ENCODE results near the gene BMPR1B. TPM values are rescaled to one million over a fixed set of nuclear protein-coding genes. Genes with fewer than 3 reads are reported as not detected.

BMPR1B gene
- total RNA-seq, 3 donors from 2014 or later (not counting 1 experiment from before 2014, with no cell fraction given) = 0.25 TPM; not detected in 2

DNA sequence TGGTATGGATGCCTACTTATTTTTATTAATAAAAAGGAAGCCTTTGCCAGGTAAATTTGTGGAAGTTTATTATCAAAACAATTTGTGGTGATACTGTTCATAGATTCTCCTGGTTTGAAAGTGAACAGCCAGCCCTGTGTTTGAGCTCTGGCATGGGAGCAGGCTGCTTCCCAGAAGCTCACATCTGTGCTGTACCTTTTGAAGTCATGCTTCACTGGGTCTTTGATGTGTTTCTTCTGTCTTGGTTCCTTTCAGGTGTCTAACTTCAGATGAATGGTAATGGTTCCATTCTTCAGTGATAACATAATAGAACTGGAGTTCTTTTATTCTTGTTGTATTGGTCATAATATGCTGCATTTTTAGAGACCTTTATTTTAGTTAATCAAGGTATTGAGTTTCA lies 85.5 kb downstream of the BMPR1B start:
- Histone ChIP-seq H3K27ac (ENCODE audit: low read length) (no peak overlapping the region), H3K4me1 (ENCODE audit: control insufficient read depth, insufficient read depth, low read length) (no peaks in the 10 kb centered on the region), H3K9me3 (ENCODE audit: control insufficient read depth, insufficient read depth, low read length) (no peaks in the 10 kb centered on the region), H3K36me3 (ENCODE audit: control insufficient read depth, insufficient read depth, low read length) (no peaks in the 10 kb centered on the region), H3K4me3 (ENCODE audit: low read length) (no peak overlapping the region), H3K27me3 (ENCODE audit: control insufficient read depth, insufficient read depth, low read length) (no peaks in the 10 kb centered on the region)
- DNase-seq = no peak
- ATAC-seq = no peak
- Mint-ChIP-seq H3K27ac (no peak overlapping the region), H3K27me3 (ENCODE audit: low read depth in 2 of 2) (peaks cover 0 to 3% of the 10 kb centered on the region in 2 donors), H3K36me3 (no peaks in the 10 kb centered on the region), H3K9me3 (peaks cover 0 to 9% of the 10 kb centered on the region in 2 donors), H3K4me3 (no peak overlapping the region), H3K4me1 (no peaks in the 10 kb centered on the region)
- TF ChIP-seq, protein P1, sequence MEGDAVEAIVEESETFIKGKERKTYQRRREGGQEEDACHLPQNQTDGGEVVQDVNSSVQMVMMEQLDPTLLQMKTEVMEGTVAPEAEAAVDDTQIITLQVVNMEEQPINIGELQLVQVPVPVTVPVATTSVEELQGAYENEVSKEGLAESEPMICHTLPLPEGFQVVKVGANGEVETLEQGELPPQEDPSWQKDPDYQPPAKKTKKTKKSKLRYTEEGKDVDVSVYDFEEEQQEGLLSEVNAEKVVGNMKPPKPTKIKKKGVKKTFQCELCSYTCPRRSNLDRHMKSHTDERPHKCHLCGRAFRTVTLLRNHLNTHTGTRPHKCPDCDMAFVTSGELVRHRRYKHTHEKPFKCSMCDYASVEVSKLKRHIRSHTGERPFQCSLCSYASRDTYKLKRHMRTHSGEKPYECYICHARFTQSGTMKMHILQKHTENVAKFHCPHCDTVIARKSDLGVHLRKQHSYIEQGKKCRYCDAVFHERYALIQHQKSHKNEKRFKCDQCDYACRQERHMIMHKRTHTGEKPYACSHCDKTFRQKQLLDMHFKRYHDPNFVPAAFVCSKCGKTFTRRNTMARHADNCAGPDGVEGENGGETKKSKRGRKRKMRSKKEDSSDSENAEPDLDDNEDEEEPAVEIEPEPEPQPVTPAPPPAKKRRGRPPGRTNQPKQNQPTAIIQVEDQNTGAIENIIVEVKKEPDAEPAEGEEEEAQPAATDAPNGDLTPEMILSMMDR (IDR thresholded peaks at IDR 0.05) = no peak
- intact Hi-C loops (cut with micrococcal nuclease) = no loop called here

DNA sequence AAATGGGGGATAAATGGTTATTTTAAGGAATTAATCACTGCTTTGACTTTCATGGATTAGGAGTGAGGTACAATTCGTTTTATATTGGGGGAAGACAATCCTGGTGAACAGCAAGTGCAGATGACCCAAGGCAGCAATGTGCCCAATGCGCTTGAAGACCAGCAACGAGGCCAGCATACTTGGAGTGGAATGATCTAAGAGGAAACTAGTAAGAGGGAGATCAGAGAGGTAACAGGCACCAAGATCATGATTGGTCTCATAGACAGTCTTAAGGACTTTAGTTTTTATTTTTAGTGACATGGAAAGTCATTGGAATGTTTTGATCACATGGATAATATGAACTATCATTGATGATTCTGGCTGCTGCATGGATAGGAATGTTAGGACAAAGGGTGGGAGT lies 90.6 kb downstream of the BMPR1B start:
- H3K27ac ChIP-seq (ENCODE audit: low read length) = no peak overlapping the region
- no peaks in the 10 kb centered on the region for H3K4me1 ChIP-seq (ENCODE audit: control insufficient read depth, insufficient read depth, low read length)
- no peak overlapping the region for H3K4me3 ChIP-seq (ENCODE audit: low read length)
- Mint-ChIP-seq H3K4me1 (no peaks in the 10 kb centered on the region), H3K9me3 (peaks cover 0 to 7% of the 10 kb centered on the region in 2 donors), H3K36me3 (no peaks in the 10 kb centered on the region), H3K4me3 (no peak overlapping the region), H3K27me3 (ENCODE audit: low read depth in 2 of 2) (peaks cover 0 to 3% of the 10 kb centered on the region in 2 donors), H3K27ac (no peak overlapping the region)
- intact Hi-C loops (cut with micrococcal nuclease) = no loop called here
- no peak for ATAC-seq
- no peaks in the 10 kb centered on the region for H3K9me3 ChIP-seq (ENCODE audit: control insufficient read depth, insufficient read depth, low read length)
- TF ChIP-seq, protein P1 (IDR thresholded peaks at IDR 0.05) = no peak
- WGBS (ENCODE audit: insufficient coverage) = 79% methylated on average over 3 of the region's 3 CpGs
- H3K27me3 ChIP-seq (ENCODE audit: control insufficient read depth, insufficient read depth, low read length) = no peaks in the 10 kb centered on the region
- H3K36me3 ChIP-seq (ENCODE audit: control insufficient read depth, insufficient read depth, low read length) = no peaks in the 10 kb centered on the region
- no peak for DNase-seq

DNA sequence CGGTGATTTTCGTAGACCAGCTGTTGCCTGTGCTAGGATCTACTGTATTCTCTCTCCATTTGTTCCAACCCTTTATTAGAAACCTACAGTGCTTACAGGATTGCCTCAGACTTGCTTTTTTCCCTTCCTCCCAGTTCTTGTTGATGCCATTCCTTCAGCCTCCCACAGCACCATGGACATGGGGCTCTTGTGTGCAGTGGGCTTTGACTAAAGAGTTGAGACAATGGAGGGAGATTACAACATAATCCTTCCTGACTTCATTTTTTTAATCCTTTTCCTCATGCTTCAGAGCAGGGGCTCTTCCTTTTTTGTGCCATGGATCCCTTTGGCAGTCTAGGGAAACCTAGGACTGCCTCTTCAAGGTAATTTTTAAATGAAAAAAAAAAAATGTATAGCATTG lies 92.1 kb downstream of the BMPR1B start:
- Histone ChIP-seq H3K27me3 (ENCODE audit: control insufficient read depth, insufficient read depth, low read length) (no peaks in the 10 kb centered on the region), H3K9me3 (ENCODE audit: control insufficient read depth, insufficient read depth, low read length) (no peaks in the 10 kb centered on the region), H3K36me3 (ENCODE audit: control insufficient read depth, insufficient read depth, low read length) (no peaks in the 10 kb centered on the region), H3K4me1 (ENCODE audit: control insufficient read depth, insufficient read depth, low read length) (no peaks in the 10 kb centered on the region), H3K4me3 (ENCODE audit: low read length) (no peak overlapping the region), H3K27ac (ENCODE audit: low read length) (no peak overlapping the region)
- H3K36me3 Mint-ChIP-seq = no peaks in the 10 kb centered on the region
- intact Hi-C loops (cut with micrococcal nuclease) = no loop called here
- TF ChIP-seq, protein P1 (IDR thresholded peaks at IDR 0.05) = no peak
- no peak overlapping the region for H3K4me3 Mint-ChIP-seq
- 97% methylated on average over 2 of the region's 2 CpGs for WGBS (ENCODE audit: insufficient coverage)
- peaks cover 0 to 3% of the 10 kb centered on the region in 2 donors for H3K27me3 Mint-ChIP-seq (ENCODE audit: low read depth in 2 of 2)
- DNase-seq = no peak
- H3K9me3 Mint-ChIP-seq = peaks cover 0 to 7% of the 10 kb centered on the region in 2 donors
- ATAC-seq = no peak
- no peaks in the 10 kb centered on the region for H3K4me1 Mint-ChIP-seq
- no peak overlapping the region for H3K27ac Mint-ChIP-seq

DNA sequence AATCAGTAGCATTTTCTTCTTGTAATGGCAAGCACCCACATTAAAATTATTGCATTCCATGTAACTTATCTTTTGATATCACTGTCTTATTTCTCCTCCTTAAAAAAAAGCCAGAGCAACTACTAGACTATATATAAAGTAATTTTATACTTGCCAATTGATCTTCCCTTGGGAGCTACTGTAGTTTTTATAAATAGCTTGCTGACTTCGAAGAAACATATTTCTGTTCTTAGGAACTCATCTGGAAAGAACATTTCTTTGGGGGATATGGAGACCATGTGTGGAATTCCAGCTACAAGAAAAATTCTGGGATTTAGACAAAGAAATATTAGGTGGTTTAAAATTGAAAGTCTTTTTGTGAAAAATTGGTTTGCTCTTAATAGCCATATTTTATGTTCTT lies 94.9 kb downstream of the BMPR1B start:
- no peak overlapping the region for H3K4me3 ChIP-seq (ENCODE audit: low read length)
- Mint-ChIP-seq H3K27me3 (ENCODE audit: low read depth in 2 of 2) (peaks cover 0 to 12% of the 10 kb centered on the region in 2 donors), H3K4me1 (no peaks in the 10 kb centered on the region), H3K4me3 (no peak overlapping the region), H3K9me3 (no peaks in the 10 kb centered on the region), H3K27ac (no peak overlapping the region), H3K36me3 (peaks cover 9% of the 10 kb centered on the region)
- 44% methylated on average over 1 of the region's 1 CpG for WGBS (ENCODE audit: insufficient coverage)
- no peaks in the 10 kb centered on the region for H3K27me3 ChIP-seq (ENCODE audit: control insufficient read depth, insufficient read depth, low read length)
- no peak overlapping the region for H3K27ac ChIP-seq (ENCODE audit: low read length)
- DNase-seq (no peak), ATAC-seq (no peak)
- H3K4me1 ChIP-seq (ENCODE audit: control insufficient read depth, insufficient read depth, low read length) = no peaks in the 10 kb centered on the region
- H3K36me3 ChIP-seq (ENCODE audit: control insufficient read depth, insufficient read depth, low read length) = no peaks in the 10 kb centered on the region
- intact Hi-C loops (cut with micrococcal nuclease) = no loop called here
- TF ChIP-seq, protein P1 (IDR thresholded peaks at IDR 0.05) = no peak
- no peaks in the 10 kb centered on the region for H3K9me3 ChIP-seq (ENCODE audit: control insufficient read depth, insufficient read depth, low read length)

All from natural killer cell (primary cell).